ENCODE data around the gene COASY.

- TF ChIP-seq CTCF (IDR thresholded peaks at IDR 0.05) (no peak), POLR2A (IDR thresholded peaks at IDR 0.05) (no peak)
Observed at GRCh38 chr17:42603318-42603717, 41.4 kb downstream of the COASY start.
